ENCODE data around the gene ROGDI.

ROGDI gene

DNA sequence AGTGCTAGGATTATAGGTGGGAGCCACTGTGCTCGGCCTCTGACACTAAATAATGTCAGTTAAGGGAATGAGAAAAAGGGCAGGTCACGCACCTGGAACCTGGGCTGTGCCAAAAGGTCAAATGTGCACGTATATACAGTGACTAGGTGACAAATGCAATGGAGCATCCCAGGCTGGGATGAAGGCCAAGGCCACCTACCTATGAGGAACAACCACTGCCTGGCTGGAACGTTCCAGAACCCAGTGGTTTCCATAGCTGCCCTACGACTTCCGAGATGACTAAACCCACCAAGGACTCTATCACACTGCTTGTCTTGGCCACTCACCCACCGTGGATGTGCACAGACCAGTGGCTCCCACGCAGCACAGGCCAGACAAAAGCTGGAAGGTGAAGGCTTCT lies 51.5 kb downstream of the ROGDI start:
- no peaks in the 10 kb centered on the region for H3K79me2 ChIP-seq (ENCODE audit: insufficient read depth, low read length)
- TF ChIP-seq CTCF (IDR thresholded peaks at IDR 0.05; ENCODE audit: low read length) = no peak
- no peak for TF ChIP-seq EZH2 (IDR thresholded peaks at IDR 0.05; ENCODE audit: borderline replicate concordance, low read length)
- no peaks in the 10 kb centered on the region for H3K27me3 ChIP-seq (ENCODE audit: insufficient read depth, low read length)
- no peak overlapping the region for H3K9ac ChIP-seq (ENCODE audit: low read length)
- no peaks in the 10 kb centered on the region for H4K20me1 ChIP-seq (ENCODE audit: insufficient read depth, low read length)
- H3K27ac ChIP-seq (ENCODE audit: low read depth, low read length, poor library complexity, severe bottlenecking) = no peak overlapping the region
- H3F3A ChIP-seq (ENCODE audit: insufficient read depth, low read length) = no peaks in the 10 kb centered on the region
- no peak overlapping the region for H2AFZ ChIP-seq (ENCODE audit: low read length)
- no peak overlapping the region for H3K4me2 ChIP-seq (ENCODE audit: low read length)
- peaks cover 56% of the 10 kb centered on the region for H3K36me3 ChIP-seq (ENCODE audit: insufficient read depth, low read length)
- no peak overlapping the region for H3K4me3 ChIP-seq (ENCODE audit: low read depth, low read length, poor library complexity, severe bottlenecking)
- H3K9me3 ChIP-seq (ENCODE audit: low read length) = no peaks in the 10 kb centered on the region
- peaks cover 7% of the 10 kb centered on the region for H3K4me1 ChIP-seq (ENCODE audit: insufficient read depth, low read length, severe bottlenecking)
- no peaks in the 10 kb centered on the region for H3K9me2 ChIP-seq (ENCODE audit: low read depth, low read length)

DNA sequence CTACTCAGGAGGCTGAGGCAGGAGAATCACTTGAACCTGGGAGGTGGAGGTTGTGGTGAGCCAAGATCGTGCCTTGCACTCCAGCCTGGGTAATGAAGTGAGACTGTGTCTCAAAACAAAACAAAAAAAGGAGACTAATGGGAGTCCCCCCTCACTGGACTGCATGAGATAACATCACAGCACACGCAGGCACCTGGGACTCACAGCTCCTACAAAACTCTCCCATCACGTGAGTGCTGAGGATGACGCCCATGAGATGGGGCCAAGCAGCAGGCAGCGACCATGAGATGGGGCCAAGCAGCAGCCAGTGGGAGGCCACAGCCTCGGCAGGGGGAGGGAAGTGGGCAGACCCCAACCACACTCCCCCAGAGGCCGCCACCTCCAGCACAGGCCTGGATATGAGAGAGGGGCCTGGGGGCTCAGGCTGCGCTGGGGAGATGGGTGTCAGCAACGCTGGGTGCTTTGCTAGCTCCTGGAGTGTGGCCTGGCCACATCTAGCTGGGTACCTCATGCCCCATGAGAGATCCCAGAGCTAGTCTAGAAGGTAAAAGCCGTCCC lies 52.7 kb downstream of the ROGDI start:
- Histone ChIP-seq H3K9me2 (ENCODE audit: low read depth, low read length) (no peaks in the 10 kb centered on the region), H3K36me3 (ENCODE audit: insufficient read depth, low read length) (peaks cover 46% of the 10 kb centered on the region), H3K4me2 (ENCODE audit: low read length) (no peak overlapping the region), H3K4me1 (ENCODE audit: insufficient read depth, low read length, severe bottlenecking) (peaks cover 7% of the 10 kb centered on the region), H3F3A (ENCODE audit: insufficient read depth, low read length) (no peaks in the 10 kb centered on the region), H3K9me3 (ENCODE audit: low read length) (no peaks in the 10 kb centered on the region), H3K27me3 (ENCODE audit: insufficient read depth, low read length) (no peaks in the 10 kb centered on the region), H3K9ac (ENCODE audit: low read length) (no peak overlapping the region), H2AFZ (ENCODE audit: low read length) (no peak overlapping the region), H3K79me2 (ENCODE audit: insufficient read depth, low read length) (no peaks in the 10 kb centered on the region), H3K4me3 (ENCODE audit: low read depth, low read length, poor library complexity, severe bottlenecking) (no peak overlapping the region), H4K20me1 (ENCODE audit: insufficient read depth, low read length) (no peaks in the 10 kb centered on the region), H3K27ac (ENCODE audit: low read depth, low read length, poor library complexity, severe bottlenecking) (no peak overlapping the region)
- TF ChIP-seq EZH2 (IDR thresholded peaks at IDR 0.05; ENCODE audit: borderline replicate concordance, low read length) (no peak), CTCF (IDR thresholded peaks at IDR 0.05; ENCODE audit: low read length) (no peak)

DNA sequence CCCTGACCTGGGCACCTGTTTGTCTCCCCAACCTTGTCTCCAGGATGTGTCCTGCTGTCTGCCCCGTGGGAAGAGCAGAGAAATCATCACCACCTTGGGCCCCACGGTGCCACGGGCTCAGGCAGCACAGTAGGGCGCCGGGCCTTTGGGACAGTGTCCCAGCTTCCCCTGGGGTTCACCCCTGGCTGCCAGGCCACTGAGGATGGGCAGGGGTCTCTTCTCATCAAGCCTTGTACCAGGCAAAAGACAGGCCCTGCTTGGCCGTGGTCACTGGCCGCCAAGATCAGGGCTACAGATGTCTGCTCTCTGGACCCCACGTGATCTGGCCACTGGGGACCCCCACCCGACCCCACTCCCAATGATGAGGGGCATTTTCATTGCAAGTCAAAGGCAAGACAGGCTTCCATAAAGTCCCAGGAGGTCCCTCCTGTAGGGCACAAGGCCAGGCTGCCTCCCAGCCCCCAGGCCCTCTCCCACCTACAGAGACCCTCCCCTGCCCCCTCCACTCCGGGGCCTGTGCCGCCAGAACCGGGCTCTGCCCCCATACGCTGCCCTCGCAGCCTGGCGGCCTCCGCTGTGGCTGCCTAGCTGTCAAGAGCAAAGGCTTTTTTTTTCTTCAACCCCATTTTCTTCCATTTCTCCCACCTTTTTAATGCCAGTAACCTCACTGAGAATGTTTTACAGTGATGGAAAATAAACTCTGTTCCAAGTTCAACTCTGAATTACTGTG lies 53.6 kb downstream of the ROGDI start:
- H3F3A ChIP-seq (ENCODE audit: insufficient read depth, low read length) = no peaks in the 10 kb centered on the region
- no peaks in the 10 kb centered on the region for H3K27me3 ChIP-seq (ENCODE audit: insufficient read depth, low read length)
- no peak overlapping the region for H3K9ac ChIP-seq (ENCODE audit: low read length)
- no peak overlapping the region for H2AFZ ChIP-seq (ENCODE audit: low read length)
- TF ChIP-seq CTCF (IDR thresholded peaks at IDR 0.05; ENCODE audit: low read length) (no peak), EZH2 (IDR thresholded peaks at IDR 0.05; ENCODE audit: borderline replicate concordance, low read length) (no peak)
- H3K79me2 ChIP-seq (ENCODE audit: insufficient read depth, low read length) = no peaks in the 10 kb centered on the region
- peaks cover 7% of the 10 kb centered on the region for H3K4me1 ChIP-seq (ENCODE audit: insufficient read depth, low read length, severe bottlenecking)
- H3K9me2 ChIP-seq (ENCODE audit: low read depth, low read length) = no peaks in the 10 kb centered on the region
- peaks cover 41% of the 10 kb centered on the region for H3K36me3 ChIP-seq (ENCODE audit: insufficient read depth, low read length)
- H3K9me3 ChIP-seq (ENCODE audit: low read length) = no peaks in the 10 kb centered on the region
- no peak overlapping the region for H3K4me2 ChIP-seq (ENCODE audit: low read length)
- H3K27ac ChIP-seq (ENCODE audit: low read depth, low read length, poor library complexity, severe bottlenecking) = no peak overlapping the region
- no peak overlapping the region for H3K4me3 ChIP-seq (ENCODE audit: low read depth, low read length, poor library complexity, severe bottlenecking)
- H4K20me1 ChIP-seq (ENCODE audit: insufficient read depth, low read length) = no peaks in the 10 kb centered on the region
